K562 (cell line): ENCODE results near the gene MAD2L1. TPM values are rescaled to one million over a fixed set of nuclear protein-coding genes. Genes with fewer than 3 reads are reported as not detected.

Experiments
- DMBX1 ChIP-seq: fragments of 250-450 bp; sonication (Bioruptor Pico); IDR thresholded peaks from 2 replicates; pipeline ENCODE4 v1.8.0; 2022; ENCODE audit warnings: inconsistent platforms, mild to moderate bottlenecking, moderate library complexity, borderline replicate concordance
- HDAC6 ChIP-seq: IDR thresholded peaks from 2 replicates; pipeline ENCODE4 v1.6.1; 2012; ENCODE audit warnings: low read depth, mild to moderate bottlenecking, control low read depth, inconsistent platforms, low read length, moderate library complexity
- KDM5B ChIP-seq: fragments of 200-600 bp; sonication (generic); IDR thresholded peaks from 2 replicates; pipeline ENCODE4 v1.6.1; 2012; ENCODE audit warnings: low read depth, mild to moderate bottlenecking, moderate library complexity, low read length, control low read depth, inconsistent platforms; ENCODE audit not compliant: insufficient replicate concordance
- MAFF ChIP-seq: IDR thresholded peaks from 2 replicates; pipeline ENCODE4 v1.6.1; 2012; ENCODE audit warnings: low read length, improper control_type of control experiment
- NUFIP1 ChIP-seq: fragments of 450-650 bp; IDR thresholded peaks from 2 replicates; pipeline ENCODE4 v1.6.1; 2018; ENCODE audit not compliant: partially characterized antibody
- PHF8 ChIP-seq: fragments of 200-600 bp; sonication (generic); IDR thresholded peaks from 2 replicates; pipeline ENCODE4 v1.6.1; 2012; ENCODE audit warnings: mixed run types, mild to moderate bottlenecking, inconsistent platforms, low read length, moderate library complexity, borderline replicate concordance
- SMAD4 ChIP-seq: fragments of 250-450 bp; sonication (Bioruptor Pico); conservative IDR thresholded peaks from 2 replicates; pipeline ENCODE4 v1.8.0; 2021; ENCODE audit warnings: inconsistent platforms, mild to moderate bottlenecking, moderate library complexity
- TARDBP ChIP-seq: fragments of 450-650 bp; IDR thresholded peaks from 2 replicates; pipeline ENCODE4 v1.6.1; 2016
- XRCC4 ChIP-seq: IDR thresholded peaks from one replicate; pipeline ENCODE4 v1.6.1; 2011; ENCODE audit not compliant: insufficient read depth, insufficient read length; ENCODE audit errors: extremely low read depth
- ZC3H4 ChIP-seq: sonication (generic); formaldehyde crosslinking; IDR thresholded peaks from 2 replicates; pipeline ENCODE4 v1.9.0; 2021; ENCODE audit warnings: missing genetic modification reagents, borderline replicate concordance
- ZNF124 ChIP-seq: sonication (generic); formaldehyde crosslinking; IDR thresholded peaks from 2 replicates; pipeline ENCODE4 v1.8.1; 2022; ENCODE audit warnings: missing genetic modification reagents
- ZNF140 ChIP-seq: fragments of 250-450 bp; sonication (Bioruptor Pico); IDR thresholded peaks from 2 replicates; pipeline ENCODE4 v1.8.0; 2021; ENCODE audit warnings: moderate library complexity, mild to moderate bottlenecking, inconsistent platforms
- ZNF175 ChIP-seq: fragments of 200-800 bp; sonication (Bioruptor generic); IDR thresholded peaks from 2 replicates; pipeline ENCODE4 v1.6.1; 2016; ENCODE audit warnings: low read depth, mild to moderate bottlenecking, missing genetic modification characterization, missing compliant biosample characterization
- ZNF408 ChIP-seq: fragments of 250-450 bp; sonication (Bioruptor Pico); IDR thresholded peaks from 2 replicates; pipeline ENCODE4 v1.4.0; 2020; ENCODE audit warnings: low read depth, mild to moderate bottlenecking, moderate library complexity
- polyA plus RNA-seq, 8 experiments: library from polyadenylated mRNA; depleted of rRNA in 4 of 8; stranded (reverse) in 5 of 8; unstranded in 3 of 8; fragments of >200 nt; fragmentation: Nextera tagmentation in 2 of 8; fragmentation: Illumina TruSeq in 1 of 8; extraction: Ambion mirVana in 2 of 8; extraction: Trizol in 1 of 8; gene quantifications; 2 replicates each; pipeline versions ENCODE4 v1.2.1 to v1.2.3, GENCODE V29; 2011 to 2014; ENCODE audit warnings: inconsistent platforms in 1 of 8, missing spikeins in 1 of 8
- total RNA-seq, 7 experiments: library from RNA; depleted of rRNA in 6 of 7; stranded (reverse); fragments of >200 nt in 6 of 7; fragmentation: Illumina TruSeq in 2 of 7; extraction: Trizol in 2 of 7; gene quantifications; 2 replicates each; pipeline versions ENCODE4 v1.2.1 to v1.2.3, GENCODE V29; 2011 to 2021; ENCODE audit warnings: low replicate concordance in 1 of 7
- TF ChIP-seq, protein P1 (sequence below): sonication (generic); formaldehyde crosslinking; IDR thresholded peaks from 2 replicates; pipeline ENCODE4 v1.8.0; 2023; ENCODE audit warnings: missing genetic modification reagents, mild to moderate bottlenecking, borderline replicate concordance
- TF ChIP-seq, protein P2 (sequence below): sonication (generic); formaldehyde crosslinking; IDR thresholded peaks from 2 replicates; pipeline ENCODE4 v1.8.0; 2022; ENCODE audit warnings: missing genetic modification reagents, mild to moderate bottlenecking, borderline replicate concordance
- TF ChIP-seq, protein P3 (sequence below): sonication (generic); formaldehyde crosslinking; IDR thresholded peaks from 2 replicates; pipeline ENCODE4 v1.8.0; 2022; ENCODE audit warnings: mild to moderate bottlenecking, missing genetic modification reagents

Gene MAD2L1
- total and polyA plus RNA-seq, 9 of the 15 experiments (the other 6 are each of a cell fraction or from before 2014, with no cell fraction given) = 75.0 to 494 (median 129) TPM

DNA sequence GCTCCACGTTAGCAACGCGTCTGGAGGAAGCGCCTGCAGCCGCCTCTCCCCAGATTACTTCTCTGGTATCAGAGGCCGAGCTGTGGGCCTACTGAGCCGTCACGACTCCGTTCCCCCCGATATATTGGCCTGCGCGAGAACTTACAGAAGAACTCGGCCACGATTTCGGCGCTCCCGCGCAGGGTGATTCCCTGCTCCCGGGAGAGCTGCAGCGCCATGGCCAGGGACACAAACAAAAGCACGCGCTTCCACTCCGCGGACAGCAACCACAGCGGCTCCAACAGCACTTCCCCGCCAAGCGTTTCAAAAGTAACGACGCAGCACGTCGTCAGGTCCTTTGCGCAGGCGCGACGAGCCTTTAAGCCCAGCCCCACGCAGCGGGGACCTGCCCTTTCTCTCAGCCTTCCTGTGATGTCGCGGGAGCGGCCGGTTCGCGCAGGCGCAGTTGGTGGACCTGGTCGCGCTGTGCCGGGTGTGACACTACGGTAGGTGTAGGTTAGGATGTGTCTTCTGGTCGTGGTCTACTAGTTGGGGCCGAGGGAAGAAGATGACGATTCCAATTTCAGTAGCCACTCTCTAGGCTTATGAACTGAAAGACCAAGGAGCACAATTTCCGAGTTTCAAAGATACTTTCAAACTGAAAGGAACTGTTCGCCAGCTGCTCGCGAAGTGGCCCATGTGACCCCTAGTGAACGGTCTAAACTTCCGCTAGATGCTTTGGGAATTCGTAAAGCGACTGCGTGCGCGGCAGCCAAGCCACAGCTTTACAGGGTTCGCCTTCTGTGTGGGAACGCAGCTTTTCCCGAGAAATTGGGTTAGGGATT is at the start of gene MAD2L1 (continued):
- TF ChIP-seq, protein P1, sequence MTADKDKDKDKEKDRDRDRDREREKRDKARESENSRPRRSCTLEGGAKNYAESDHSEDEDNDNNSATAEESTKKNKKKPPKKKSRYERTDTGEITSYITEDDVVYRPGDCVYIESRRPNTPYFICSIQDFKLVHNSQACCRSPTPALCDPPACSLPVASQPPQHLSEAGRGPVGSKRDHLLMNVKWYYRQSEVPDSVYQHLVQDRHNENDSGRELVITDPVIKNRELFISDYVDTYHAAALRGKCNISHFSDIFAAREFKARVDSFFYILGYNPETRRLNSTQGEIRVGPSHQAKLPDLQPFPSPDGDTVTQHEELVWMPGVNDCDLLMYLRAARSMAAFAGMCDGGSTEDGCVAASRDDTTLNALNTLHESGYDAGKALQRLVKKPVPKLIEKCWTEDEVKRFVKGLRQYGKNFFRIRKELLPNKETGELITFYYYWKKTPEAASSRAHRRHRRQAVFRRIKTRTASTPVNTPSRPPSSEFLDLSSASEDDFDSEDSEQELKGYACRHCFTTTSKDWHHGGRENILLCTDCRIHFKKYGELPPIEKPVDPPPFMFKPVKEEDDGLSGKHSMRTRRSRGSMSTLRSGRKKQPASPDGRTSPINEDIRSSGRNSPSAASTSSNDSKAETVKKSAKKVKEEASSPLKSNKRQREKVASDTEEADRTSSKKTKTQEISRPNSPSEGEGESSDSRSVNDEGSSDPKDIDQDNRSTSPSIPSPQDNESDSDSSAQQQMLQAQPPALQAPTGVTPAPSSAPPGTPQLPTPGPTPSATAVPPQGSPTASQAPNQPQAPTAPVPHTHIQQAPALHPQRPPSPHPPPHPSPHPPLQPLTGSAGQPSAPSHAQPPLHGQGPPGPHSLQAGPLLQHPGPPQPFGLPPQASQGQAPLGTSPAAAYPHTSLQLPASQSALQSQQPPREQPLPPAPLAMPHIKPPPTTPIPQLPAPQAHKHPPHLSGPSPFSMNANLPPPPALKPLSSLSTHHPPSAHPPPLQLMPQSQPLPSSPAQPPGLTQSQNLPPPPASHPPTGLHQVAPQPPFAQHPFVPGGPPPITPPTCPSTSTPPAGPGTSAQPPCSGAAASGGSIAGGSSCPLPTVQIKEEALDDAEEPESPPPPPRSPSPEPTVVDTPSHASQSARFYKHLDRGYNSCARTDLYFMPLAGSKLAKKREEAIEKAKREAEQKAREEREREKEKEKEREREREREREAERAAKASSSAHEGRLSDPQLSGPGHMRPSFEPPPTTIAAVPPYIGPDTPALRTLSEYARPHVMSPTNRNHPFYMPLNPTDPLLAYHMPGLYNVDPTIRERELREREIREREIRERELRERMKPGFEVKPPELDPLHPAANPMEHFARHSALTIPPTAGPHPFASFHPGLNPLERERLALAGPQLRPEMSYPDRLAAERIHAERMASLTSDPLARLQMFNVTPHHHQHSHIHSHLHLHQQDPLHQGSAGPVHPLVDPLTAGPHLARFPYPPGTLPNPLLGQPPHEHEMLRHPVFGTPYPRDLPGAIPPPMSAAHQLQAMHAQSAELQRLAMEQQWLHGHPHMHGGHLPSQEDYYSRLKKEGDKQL (CRISPR knock-in tag) = no peak
- TF ChIP-seq ZNF140 = no peak
- TF ChIP-seq, protein P2, sequence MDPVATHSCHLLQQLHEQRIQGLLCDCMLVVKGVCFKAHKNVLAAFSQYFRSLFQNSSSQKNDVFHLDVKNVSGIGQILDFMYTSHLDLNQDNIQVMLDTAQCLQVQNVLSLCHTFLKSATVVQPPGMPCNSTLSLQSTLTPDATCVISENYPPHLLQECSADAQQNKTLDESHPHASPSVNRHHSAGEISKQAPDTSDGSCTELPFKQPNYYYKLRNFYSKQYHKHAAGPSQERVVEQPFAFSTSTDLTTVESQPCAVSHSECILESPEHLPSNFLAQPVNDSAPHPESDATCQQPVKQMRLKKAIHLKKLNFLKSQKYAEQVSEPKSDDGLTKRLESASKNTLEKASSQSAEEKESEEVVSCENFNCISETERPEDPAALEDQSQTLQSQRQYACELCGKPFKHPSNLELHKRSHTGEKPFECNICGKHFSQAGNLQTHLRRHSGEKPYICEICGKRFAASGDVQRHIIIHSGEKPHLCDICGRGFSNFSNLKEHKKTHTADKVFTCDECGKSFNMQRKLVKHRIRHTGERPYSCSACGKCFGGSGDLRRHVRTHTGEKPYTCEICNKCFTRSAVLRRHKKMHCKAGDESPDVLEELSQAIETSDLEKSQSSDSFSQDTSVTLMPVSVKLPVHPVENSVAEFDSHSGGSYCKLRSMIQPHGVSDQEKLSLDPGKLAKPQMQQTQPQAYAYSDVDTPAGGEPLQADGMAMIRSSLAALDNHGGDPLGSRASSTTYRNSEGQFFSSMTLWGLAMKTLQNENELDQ (CRISPR knock-in tag) = no peak
- peak; percentile 93 for TF ChIP-seq PHF8
- no peak for TF ChIP-seq XRCC4
- no peak for TF ChIP-seq HDAC6
- no peak for TF ChIP-seq NUFIP1
- no peak for TF ChIP-seq ZNF408 (CRISPR knock-in tag)
- peak; percentile 57; the same call in 1 of the 2 replicates for TF ChIP-seq TARDBP
- TF ChIP-seq MAFF = no peak
- TF ChIP-seq KDM5B = peak; percentile 83
- TF ChIP-seq ZC3H4 (CRISPR knock-in tag) = no peak
- TF ChIP-seq DMBX1 (CRISPR knock-in tag) = no peak
- no peak for TF ChIP-seq ZNF124 (CRISPR knock-in tag)
- TF ChIP-seq ZNF175 (CRISPR knock-in tag) = no peak
- TF ChIP-seq, protein P3, sequence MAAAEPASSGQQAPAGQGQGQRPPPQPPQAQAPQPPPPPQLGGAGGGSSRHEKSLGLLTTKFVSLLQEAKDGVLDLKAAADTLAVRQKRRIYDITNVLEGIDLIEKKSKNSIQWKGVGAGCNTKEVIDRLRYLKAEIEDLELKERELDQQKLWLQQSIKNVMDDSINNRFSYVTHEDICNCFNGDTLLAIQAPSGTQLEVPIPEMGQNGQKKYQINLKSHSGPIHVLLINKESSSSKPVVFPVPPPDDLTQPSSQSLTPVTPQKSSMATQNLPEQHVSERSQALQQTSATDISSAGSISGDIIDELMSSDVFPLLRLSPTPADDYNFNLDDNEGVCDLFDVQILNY (CRISPR knock-in tag) = no peak; the same call in 1 of the 2 replicates
- 0 out of 2 replicates have a peak, but pooled peaks have one; percentile 7 for TF ChIP-seq SMAD4 (CRISPR knock-in tag)
